HFFc6 (cell line): Measurements from ENCODE around the gene NWD2. TPM values are rescaled to one million over a fixed set of nuclear protein-coding genes. Genes with fewer than 3 reads are reported as not detected.

Experiments
- DNase-seq: peaks from one replicate; pipeline ENCODE4 v3.0.0-alpha.2; 2018
- H3K27ac Mint-ChIP-seq: 2 replicates; pipeline ENCODE4 v1.8.0; 2020; ENCODE audit warnings: mild to moderate bottlenecking, mixed read lengths
- H3K27me3 Mint-ChIP-seq: 2 replicates; pipeline ENCODE4 v1.8.0; 2021; ENCODE audit warnings: mild to moderate bottlenecking, moderate library complexity, mixed read lengths; ENCODE audit not compliant: insufficient read depth
- H3K36me3 Mint-ChIP-seq: 2 replicates; pipeline ENCODE4 v1.8.0; 2021; ENCODE audit warnings: low read depth, mixed read lengths
- H3K4me1 Mint-ChIP-seq: 2 replicates; pipeline ENCODE4 v1.8.0; 2020; ENCODE audit warnings: low read depth, mixed read lengths
- H3K4me3 Mint-ChIP-seq: 2 replicates; pipeline ENCODE4 v1.8.0; 2020; ENCODE audit warnings: mild to moderate bottlenecking, moderate library complexity, mixed read lengths
- H3K9me3 Mint-ChIP-seq: 2 replicates; pipeline ENCODE4 v1.8.0; 2020; ENCODE audit warnings: mild to moderate bottlenecking, mixed read lengths
- total RNA-seq, 6 experiments: library from RNA; stranded (reverse); fragmentation: NEBNext Ultra II Directional; extraction: Animal tissue kit (Norgen Biotek cat#: 25700); gene quantifications; 2 replicates in 1 of 6; 3 replicates in 5 of 6; pipeline ENCODE4 v1.2.3, GENCODE V29; 2021
- TF ChIP-seq, protein P1 (sequence below): fragments of 200-600 bp; sonication (generic); IDR thresholded peaks from 2 replicates; pipeline ENCODE4 v1.5.0; 2021; ENCODE audit warnings: antibody characterized with exemption, mild to moderate bottlenecking

The NWD2 gene
- total RNA-seq, 6 experiments from 2014 or later: not detected

DNA sequence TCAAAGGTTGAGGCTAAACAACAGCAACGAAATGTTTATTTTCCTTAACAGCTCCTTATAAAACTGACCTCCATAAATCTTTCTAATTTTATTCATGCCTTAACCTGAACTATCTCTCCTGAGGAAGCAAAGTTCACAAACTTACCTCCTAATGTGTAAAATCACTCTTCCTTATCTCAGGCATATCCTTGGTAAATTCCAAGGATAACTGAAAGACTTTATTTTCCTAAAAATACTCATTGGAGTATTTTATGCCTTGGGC, 197.4 kb downstream of the NWD2 start:
- Mint-ChIP-seq H3K27me3 (peaks cover 10% of the 10 kb centered on the region), H3K36me3 (no peaks in the 10 kb centered on the region), H3K9me3 (no peaks in the 10 kb centered on the region), H3K4me1 (no peaks in the 10 kb centered on the region), H3K27ac (no peak overlapping the region), H3K4me3 (no peak overlapping the region)
- no peak for DNase-seq
- TF ChIP-seq, protein P1, sequence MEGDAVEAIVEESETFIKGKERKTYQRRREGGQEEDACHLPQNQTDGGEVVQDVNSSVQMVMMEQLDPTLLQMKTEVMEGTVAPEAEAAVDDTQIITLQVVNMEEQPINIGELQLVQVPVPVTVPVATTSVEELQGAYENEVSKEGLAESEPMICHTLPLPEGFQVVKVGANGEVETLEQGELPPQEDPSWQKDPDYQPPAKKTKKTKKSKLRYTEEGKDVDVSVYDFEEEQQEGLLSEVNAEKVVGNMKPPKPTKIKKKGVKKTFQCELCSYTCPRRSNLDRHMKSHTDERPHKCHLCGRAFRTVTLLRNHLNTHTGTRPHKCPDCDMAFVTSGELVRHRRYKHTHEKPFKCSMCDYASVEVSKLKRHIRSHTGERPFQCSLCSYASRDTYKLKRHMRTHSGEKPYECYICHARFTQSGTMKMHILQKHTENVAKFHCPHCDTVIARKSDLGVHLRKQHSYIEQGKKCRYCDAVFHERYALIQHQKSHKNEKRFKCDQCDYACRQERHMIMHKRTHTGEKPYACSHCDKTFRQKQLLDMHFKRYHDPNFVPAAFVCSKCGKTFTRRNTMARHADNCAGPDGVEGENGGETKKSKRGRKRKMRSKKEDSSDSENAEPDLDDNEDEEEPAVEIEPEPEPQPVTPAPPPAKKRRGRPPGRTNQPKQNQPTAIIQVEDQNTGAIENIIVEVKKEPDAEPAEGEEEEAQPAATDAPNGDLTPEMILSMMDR: no peak

DNA sequence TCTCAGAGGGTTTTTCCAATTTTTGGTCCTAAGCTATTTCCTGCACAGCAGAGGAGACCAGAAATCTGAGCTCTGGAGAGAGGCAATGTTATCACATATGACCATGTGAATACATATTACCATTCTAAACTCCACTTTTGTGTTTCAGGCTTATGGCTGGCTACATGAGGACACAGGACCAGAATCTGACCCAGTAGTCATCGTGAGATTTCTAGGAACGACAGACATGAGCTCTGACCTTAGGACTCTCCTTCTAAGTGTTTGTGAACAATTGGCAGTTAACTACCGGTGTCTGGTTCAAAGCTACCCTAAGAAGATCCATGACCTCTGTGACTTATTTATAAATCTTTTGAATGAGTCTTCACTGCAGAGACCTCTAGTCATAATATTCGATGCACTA, 198.6 kb downstream of the NWD2 start:
- peaks cover 10% of the 10 kb centered on the region for H3K27me3 Mint-ChIP-seq
- TF ChIP-seq, protein P1: no peak
- H3K36me3 Mint-ChIP-seq: no peaks in the 10 kb centered on the region
- DNase-seq: no peak
- H3K9me3 Mint-ChIP-seq: no peaks in the 10 kb centered on the region
- H3K27ac Mint-ChIP-seq: no peak overlapping the region
- H3K4me3 Mint-ChIP-seq: no peak overlapping the region
- H3K4me1 Mint-ChIP-seq: no peaks in the 10 kb centered on the region

DNA sequence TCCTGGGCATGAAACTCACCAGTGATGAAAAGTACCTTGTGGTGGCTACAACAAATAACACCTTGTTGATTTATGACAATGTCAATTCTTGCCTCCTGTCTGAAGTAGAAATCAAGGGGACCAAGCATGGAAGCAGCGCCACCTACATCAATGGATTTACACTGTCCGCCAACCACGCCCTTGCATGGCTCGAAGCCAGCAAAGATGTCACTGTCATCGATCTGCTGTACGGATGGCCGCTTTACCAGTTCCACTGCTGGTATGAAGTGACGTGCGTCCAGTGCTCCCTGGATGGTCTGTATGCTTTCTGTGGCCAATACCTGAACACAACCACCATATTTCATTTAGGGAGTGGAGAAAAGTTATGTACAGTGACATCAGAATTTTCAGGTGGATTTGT, 200.5 kb downstream of the NWD2 start:
- H3K36me3 Mint-ChIP-seq: no peaks in the 10 kb centered on the region
- H3K4me1 Mint-ChIP-seq: no peaks in the 10 kb centered on the region
- TF ChIP-seq, protein P1: no peak
- DNase-seq: no peak
- H3K27me3 Mint-ChIP-seq: peaks cover 8% of the 10 kb centered on the region
- no peak overlapping the region for H3K27ac Mint-ChIP-seq
- H3K4me3 Mint-ChIP-seq: no peak overlapping the region
- H3K9me3 Mint-ChIP-seq: no peaks in the 10 kb centered on the region

DNA sequence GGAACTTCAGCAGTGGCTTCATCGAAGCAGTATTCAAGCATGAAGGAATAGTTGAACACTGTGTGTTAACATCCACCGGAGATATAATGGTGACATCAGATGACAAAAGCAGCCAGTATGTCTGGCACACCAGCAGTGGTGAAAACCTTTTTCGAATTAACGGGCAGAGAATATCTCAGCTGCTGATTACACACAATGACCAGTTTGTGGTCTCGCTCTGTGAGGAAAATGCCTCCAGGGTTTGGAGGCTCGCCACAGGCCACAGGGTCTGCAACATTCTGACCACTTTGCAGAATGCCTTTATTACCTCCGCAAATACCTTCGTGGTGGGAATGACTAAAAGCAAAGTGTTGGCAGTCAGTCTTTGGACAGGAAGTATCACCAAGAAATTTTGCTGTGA, 201.5 kb downstream of the NWD2 start:
- Mint-ChIP-seq H3K27ac (no peak overlapping the region), H3K4me1 (no peaks in the 10 kb centered on the region), H3K9me3 (no peaks in the 10 kb centered on the region), H3K36me3 (no peaks in the 10 kb centered on the region), H3K27me3 (peaks cover 11% of the 10 kb centered on the region), H3K4me3 (no peak overlapping the region)
- TF ChIP-seq, protein P1: no peak
- no peak for DNase-seq

DNA sequence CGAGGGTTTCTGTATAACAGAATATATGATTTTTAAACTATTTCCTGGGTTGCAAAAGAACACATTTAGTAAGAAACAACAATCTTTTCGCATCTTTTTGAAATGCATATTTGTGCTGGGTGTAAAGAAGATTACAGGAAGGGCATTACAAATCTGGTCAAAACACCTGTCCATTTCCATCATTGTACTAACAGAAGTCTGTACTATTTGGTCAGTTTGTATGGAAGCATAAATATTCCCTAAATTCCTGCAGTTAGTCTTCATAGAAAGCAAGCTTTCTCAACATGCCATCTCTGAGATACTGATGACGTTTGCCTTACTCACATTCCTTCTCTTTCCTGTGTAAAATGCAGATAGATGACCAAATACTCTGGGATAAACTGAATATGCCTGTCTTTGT, 203.3 kb downstream of the NWD2 start:
- H3K4me1 Mint-ChIP-seq: no peaks in the 10 kb centered on the region
- TF ChIP-seq, protein P1: no peak
- H3K27me3 Mint-ChIP-seq: peaks cover 8% of the 10 kb centered on the region
- H3K4me3 Mint-ChIP-seq: no peak overlapping the region
- H3K9me3 Mint-ChIP-seq: no peaks in the 10 kb centered on the region
- no peak for DNase-seq
- H3K36me3 Mint-ChIP-seq: no peaks in the 10 kb centered on the region
- H3K27ac Mint-ChIP-seq: no peak overlapping the region

DNA sequence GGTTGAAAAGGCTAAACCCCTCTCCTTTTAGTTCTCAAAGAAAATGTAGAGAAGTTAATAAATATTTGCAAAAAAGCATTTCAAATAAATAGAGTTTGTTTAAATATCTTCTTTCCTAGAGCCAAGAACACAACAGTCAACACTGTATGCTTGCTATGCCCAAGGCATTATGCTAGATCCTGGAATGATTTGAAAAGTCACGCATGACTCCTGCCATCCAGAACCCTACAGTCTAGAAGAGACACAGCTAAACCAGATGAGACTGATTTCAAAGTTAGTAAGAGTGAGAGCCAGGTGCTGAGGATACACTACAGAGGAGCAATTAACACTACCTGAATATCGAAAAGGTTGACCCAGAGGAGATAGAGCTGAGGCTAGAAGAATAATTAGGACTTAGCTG, 205.8 kb downstream of the NWD2 start:
- no peak for DNase-seq
- no peaks in the 10 kb centered on the region for H3K9me3 Mint-ChIP-seq
- peaks cover 8% of the 10 kb centered on the region for H3K27me3 Mint-ChIP-seq
- no peaks in the 10 kb centered on the region for H3K4me1 Mint-ChIP-seq
- H3K4me3 Mint-ChIP-seq: no peak overlapping the region
- H3K36me3 Mint-ChIP-seq: no peaks in the 10 kb centered on the region
- TF ChIP-seq, protein P1: no peak
- H3K27ac Mint-ChIP-seq: no peak overlapping the region
